Neuronal stem cell (in vitro differentiated cells): ENCODE data around the gene NECAB2.

Experiments
- DNase-seq: peaks from one replicate; pipeline ENCODE4 v3.0.0-alpha.2; 2013; ENCODE audit warnings: low spot score
- H2AFZ ChIP-seq: one replicate; pipeline ENCODE4 v1.6.1; 2013; ENCODE audit warnings: mild to moderate bottlenecking, low read length, inconsistent platforms
- H2AK5ac ChIP-seq: 2 replicates; pipeline ENCODE4 v1.6.1; 2013; ENCODE audit warnings: low read depth, mild to moderate bottlenecking, inconsistent platforms, low read length, moderate library complexity, mixed read lengths
- H2BK120ac ChIP-seq: 2 replicates; pipeline ENCODE4 v1.6.1; 2013; ENCODE audit warnings: low read depth, mild to moderate bottlenecking, inconsistent platforms, low read length, moderate library complexity, mixed read lengths
- H2BK12ac ChIP-seq: one replicate; pipeline ENCODE4 v1.6.1; 2013; ENCODE audit warnings: low read length, inconsistent platforms
- H2BK15ac ChIP-seq: 2 replicates; pipeline ENCODE4 v1.6.1; 2013; ENCODE audit warnings: mild to moderate bottlenecking, low read length, inconsistent platforms, mixed read lengths
- H2BK5ac ChIP-seq: one replicate; pipeline ENCODE4 v1.6.1; 2013; ENCODE audit warnings: inconsistent platforms, mild to moderate bottlenecking, low read length, moderate library complexity
- H3K14ac ChIP-seq: one replicate; pipeline ENCODE4 v1.6.1; 2013; ENCODE audit warnings: low read length, inconsistent platforms
- H3K18ac ChIP-seq: 2 replicates; pipeline ENCODE4 v1.6.1; 2013; ENCODE audit warnings: low read length, inconsistent platforms
- H3K23ac ChIP-seq: 2 replicates; pipeline ENCODE4 v1.6.1; 2013; ENCODE audit warnings: low read depth, mild to moderate bottlenecking, mixed read lengths, low read length, inconsistent platforms; ENCODE audit not compliant: poor library complexity
- H3K27ac ChIP-seq: replicated peaks from 3 replicates; pipeline ENCODE4 v1.5.1; 2013; ENCODE audit warnings: low read length, inconsistent platforms
- H3K27me3 ChIP-seq, 3 experiments: 2 replicates each; pipeline ENCODE4 v1.6.1; 2013; ENCODE audit warnings: low read length in 3 of 3, mild to moderate bottlenecking in 2 of 3, inconsistent platforms in 1 of 3, low read depth in 1 of 3, mixed read lengths in 1 of 3, moderate library complexity in 1 of 3; ENCODE audit not compliant: control insufficient read depth in 3 of 3, insufficient read depth in 3 of 3
- H3K36me3 ChIP-seq, 2 donors: replicated peaks in 1 of 2; 2 replicates each; pipeline ENCODE4 v1.6.1; 2013; ENCODE audit warnings: low read length in 2 of 2; ENCODE audit not compliant: control insufficient read depth in 2 of 2, insufficient read depth in 2 of 2
- H3K4ac ChIP-seq: 2 replicates; pipeline ENCODE4 v1.6.1; 2013; ENCODE audit warnings: inconsistent platforms, mild to moderate bottlenecking, low read length, moderate library complexity
- H3K4me1 ChIP-seq, 2 donors: 1 replicate in 1 of 2; 2 replicates in 1 of 2; pipeline ENCODE4 v1.6.1; 2013; ENCODE audit warnings: low read length in 2 of 2, low read depth in 1 of 2; ENCODE audit not compliant: control insufficient read depth in 2 of 2, insufficient read depth in 1 of 2
- H3K4me2 ChIP-seq: one replicate; pipeline ENCODE4 v1.6.1; 2013; ENCODE audit warnings: mild to moderate bottlenecking, low read length, inconsistent platforms; ENCODE audit not compliant: insufficient read depth, poor library complexity, severe bottlenecking
- H3K4me3 ChIP-seq, 2 donors: 2 replicates each; pipeline ENCODE4 v1.5.1; 2013; ENCODE audit warnings: low read length in 2 of 2, mild to moderate bottlenecking in 2 of 2, inconsistent platforms in 1 of 2, moderate library complexity in 1 of 2
- H3K79me1 ChIP-seq: one replicate; pipeline ENCODE4 v1.6.1; 2013; ENCODE audit warnings: low read depth, mild to moderate bottlenecking, inconsistent platforms, low read length, moderate library complexity
- H3K9ac ChIP-seq: one replicate; pipeline ENCODE4 v1.6.1; 2013; ENCODE audit warnings: mild to moderate bottlenecking, low read depth, low read length, inconsistent platforms; ENCODE audit not compliant: poor library complexity
- H3K9me3 ChIP-seq, 2 donors: replicated peaks in 1 of 2; 2 replicates each; pipeline versions ENCODE3 to v1.6.1; 2013; ENCODE audit warnings: low read length in 2 of 2, mild to moderate bottlenecking in 2 of 2, inconsistent platforms in 1 of 2, low read depth in 1 of 2, mixed read lengths in 1 of 2, moderate library complexity in 1 of 2; ENCODE audit not compliant: control insufficient read depth in 2 of 2, insufficient read depth in 1 of 2
- H4K8ac ChIP-seq: one replicate; pipeline ENCODE4 v1.6.1; 2013; ENCODE audit warnings: low read depth, mild to moderate bottlenecking, inconsistent platforms, low read length, moderate library complexity
- H4K91ac ChIP-seq: one replicate; pipeline ENCODE4 v1.6.1; 2013; ENCODE audit warnings: low read length, low read depth, mild to moderate bottlenecking, inconsistent platforms; ENCODE audit not compliant: poor library complexity
- WGBS, 2 donors: extraction: QIAGEN DNeasy Blood & Tissue Kit; methylation state at CpG; one replicate each; pipeline ENCODE4 v1.1.7; 2013; ENCODE audit warnings: missing lambda C conversion rate in 2 of 2, mixed read lengths in 1 of 2; ENCODE audit not compliant: insufficient read length in 2 of 2, insufficient replicate concordance in 1 of 2; ENCODE audit errors: extremely low coverage in 2 of 2; 5-methylcytosine and 5-hydroxymethylcytosine counted together

Gene NECAB2

GRCh38 chr16:83975590-83976260 lies 7.7 kb downstream of the NECAB2 start:
- Histone ChIP-seq H3K4ac (no peak overlapping the region), H2BK15ac (no peak overlapping the region), H3K14ac (peak overlapping the region; percentile 57), H4K8ac (no peak overlapping the region), H3K18ac (peak overlapping the region; percentile 29), H4K91ac (no peak overlapping the region), H3K36me3 (peaks cover 5 to 27% of the 10 kb centered on the region in 2 donors), H2AK5ac (no peak overlapping the region), H3K4me1 (peaks cover 0 to 6% of the 10 kb centered on the region in 2 donors), H2BK5ac (no peak overlapping the region), H3K9ac (peak overlapping the region; percentile 61), H3K4me3 (no peak overlapping the region), H2BK12ac (no peak overlapping the region), H2AFZ (no peak overlapping the region), H3K4me2 (no peak overlapping the region), H3K79me1 (no peaks in the 10 kb centered on the region), H3K9me3 (peaks cover 15 to 38% of the 10 kb centered on the region in 2 donors), H3K23ac (peak overlapping the region; percentile 13), H2BK120ac (no peak overlapping the region), H3K27me3 (no peaks in the 10 kb centered on the region), H3K27ac (no peak overlapping the region)
- WGBS, 2 donors: no CpG with 5 or more reads among the region's 15 CpGs
- DNase-seq: no peak

- H2BK5ac ChIP-seq: no peak overlapping the region
- no peak overlapping the region for H2BK12ac ChIP-seq
- H3K4me1 ChIP-seq: peaks cover 0 to 5% of the 10 kb centered on the region in 2 donors
- no peak overlapping the region for H2AK5ac ChIP-seq
- H4K91ac ChIP-seq: no peak overlapping the region
- no peak overlapping the region for H3K14ac ChIP-seq
- H3K36me3 ChIP-seq: peaks cover 7 to 41% of the 10 kb centered on the region in 2 donors
- H3K4me2 ChIP-seq: no peak overlapping the region
- no peaks in the 10 kb centered on the region for H3K79me1 ChIP-seq
- no peak overlapping the region for H4K8ac ChIP-seq
- no peak overlapping the region for H3K23ac ChIP-seq
- no peak overlapping the region for H2AFZ ChIP-seq
- H3K4ac ChIP-seq: no peak overlapping the region
- no peak overlapping the region for H3K27ac ChIP-seq
- no peak overlapping the region for H2BK120ac ChIP-seq
- no peak overlapping the region for H3K4me3 ChIP-seq
- no peak overlapping the region for H2BK15ac ChIP-seq
- DNase-seq: no peak
- no peaks in the 10 kb centered on the region for H3K27me3 ChIP-seq
- no peak overlapping the region for H3K9ac ChIP-seq
- H3K9me3 ChIP-seq: peaks cover 15 to 49% of the 10 kb centered on the region in 2 donors
- H3K18ac ChIP-seq: no peak overlapping the region
- WGBS, 2 donors: no CpG with 5 or more reads among the region's 6 CpGs
These were observed 9.2 kb downstream of the NECAB2 start for GRCh38 chr16:83977056-83977815.

- Histone ChIP-seq H4K91ac (no peak overlapping the region), H3K79me1 (no peaks in the 10 kb centered on the region), H4K8ac (no peak overlapping the region), H2BK12ac (no peak overlapping the region), H3K23ac (no peak overlapping the region), H3K4me1 (peaks cover 0 to 5% of the 10 kb centered on the region in 2 donors), H3K14ac (no peak overlapping the region), H2BK120ac (no peak overlapping the region), H3K18ac (no peak overlapping the region), H2BK15ac (no peak overlapping the region), H2BK5ac (no peak overlapping the region), H3K4me2 (no peak overlapping the region), H3K4ac (no peak overlapping the region), H3K9ac (no peak overlapping the region), H3K27ac (no peak overlapping the region), H2AK5ac (no peak overlapping the region), H3K27me3 (no peaks in the 10 kb centered on the region), H3K9me3 (peaks cover 15 to 49% of the 10 kb centered on the region in 2 donors), H3K4me3 (no peak overlapping the region), H2AFZ (no peak overlapping the region), H3K36me3 (peaks cover 7 to 43% of the 10 kb centered on the region in 2 donors)
- WGBS, 2 donors: no CpG with 5 or more reads among the region's 5 CpGs
- DNase-seq: no peak
These were observed 10.4 kb downstream of the NECAB2 start for GRCh38 chr16:83978401-83978904.

GRCh38 chr16:83979441-83979840 lies 11.4 kb downstream of the NECAB2 start:
- Histone ChIP-seq H3K14ac (no peak overlapping the region), H3K27ac (no peak overlapping the region), H4K8ac (no peak overlapping the region), H2BK15ac (no peak overlapping the region), H3K9me3 (peaks cover 15 to 49% of the 10 kb centered on the region in 2 donors), H3K79me1 (no peaks in the 10 kb centered on the region), H2BK5ac (no peak overlapping the region), H2BK120ac (no peak overlapping the region), H2BK12ac (no peak overlapping the region), H3K4ac (no peak overlapping the region), H3K4me2 (no peak overlapping the region), H3K9ac (no peak overlapping the region), H3K4me3 (no peak overlapping the region), H3K18ac (no peak overlapping the region), H4K91ac (no peak overlapping the region), H3K23ac (no peak overlapping the region), H2AK5ac (no peak overlapping the region), H3K36me3 (peaks cover 7 to 46% of the 10 kb centered on the region in 2 donors), H2AFZ (no peak overlapping the region), H3K27me3 (no peaks in the 10 kb centered on the region), H3K4me1 (peaks cover 0 to 3% of the 10 kb centered on the region in 2 donors)
- WGBS, 2 donors: no CpG with 5 or more reads among the region's 7 CpGs
- no peak for DNase-seq
